Forelimb muscle (tissue), 1 donor: ENCODE measurements around the gene CCN2. TPM values are rescaled to one million over a fixed set of nuclear protein-coding genes. Genes with fewer than 3 reads are reported as not detected.
"Not testable (repeated sequence)": the region's sequence is repeated elsewhere in the genome, so short reads cannot be mapped to it uniquely, and the experiment has no call there.

Experiments used
- DNase-seq: peaks from one replicate; pipeline ENCODE4 v3.0.0-alpha.2; 2013; ENCODE audit warnings: low read depth
- polyA plus RNA-seq: library from polyadenylated mRNA; unstranded; fragments of 120-200 nt; gene quantifications from one replicate; pipeline ENCODE4 v1.2.1, GENCODE V29; 2013; ENCODE audit not compliant: insufficient read length

The CCN2 gene
- polyA plus RNA-seq, 1 donor: 27.2 TPM

DNA sequence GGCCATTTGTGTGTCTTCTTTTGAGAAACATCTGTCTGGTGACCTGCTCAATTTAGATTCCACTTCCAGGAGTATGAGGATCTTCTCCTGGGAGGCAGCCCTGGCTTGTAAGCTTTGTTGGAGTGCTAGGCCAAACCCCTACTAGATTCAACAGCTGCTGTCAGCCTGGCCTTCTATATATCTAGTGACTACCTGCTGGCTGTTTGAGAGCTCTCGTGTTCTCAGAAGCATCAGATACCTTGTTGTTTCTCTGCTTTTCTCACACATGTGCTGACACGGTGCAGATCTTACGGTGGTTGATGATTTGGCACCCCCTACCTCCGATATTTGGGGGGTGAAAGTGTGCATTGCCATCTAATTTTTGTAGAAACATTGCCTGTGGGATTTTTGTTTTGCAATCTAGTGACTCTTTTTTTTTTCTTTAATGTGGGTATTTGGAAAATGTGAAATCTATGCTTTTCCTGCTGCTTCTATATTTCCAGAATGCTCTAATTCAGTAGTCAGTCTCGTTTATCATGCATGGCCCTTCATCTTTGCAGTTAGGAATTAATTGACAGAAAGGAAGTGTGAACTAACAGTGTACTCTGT is 4.7 kb downstream of the CCN2 start:
- DNase-seq: no peak

DNA sequence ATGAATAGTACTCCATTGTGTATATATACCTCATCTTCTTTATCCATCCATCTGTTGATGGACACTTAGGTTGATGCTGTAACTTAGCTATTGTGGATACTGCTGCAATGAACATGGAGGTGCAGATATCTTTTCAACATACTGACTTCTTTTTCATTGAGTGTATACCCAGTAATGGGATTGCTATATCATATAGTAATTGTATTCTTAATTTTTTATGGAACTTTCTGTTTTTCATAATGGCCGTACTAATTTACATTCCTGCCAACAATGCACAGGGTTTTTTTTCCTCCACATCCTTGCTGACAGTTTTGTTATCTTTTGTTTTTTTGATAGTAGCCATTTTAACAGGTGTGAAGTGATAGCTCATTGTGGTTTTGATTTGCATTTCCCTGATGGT is 5.2 kb downstream of the CCN2 start:
- no peak for DNase-seq

DNA sequence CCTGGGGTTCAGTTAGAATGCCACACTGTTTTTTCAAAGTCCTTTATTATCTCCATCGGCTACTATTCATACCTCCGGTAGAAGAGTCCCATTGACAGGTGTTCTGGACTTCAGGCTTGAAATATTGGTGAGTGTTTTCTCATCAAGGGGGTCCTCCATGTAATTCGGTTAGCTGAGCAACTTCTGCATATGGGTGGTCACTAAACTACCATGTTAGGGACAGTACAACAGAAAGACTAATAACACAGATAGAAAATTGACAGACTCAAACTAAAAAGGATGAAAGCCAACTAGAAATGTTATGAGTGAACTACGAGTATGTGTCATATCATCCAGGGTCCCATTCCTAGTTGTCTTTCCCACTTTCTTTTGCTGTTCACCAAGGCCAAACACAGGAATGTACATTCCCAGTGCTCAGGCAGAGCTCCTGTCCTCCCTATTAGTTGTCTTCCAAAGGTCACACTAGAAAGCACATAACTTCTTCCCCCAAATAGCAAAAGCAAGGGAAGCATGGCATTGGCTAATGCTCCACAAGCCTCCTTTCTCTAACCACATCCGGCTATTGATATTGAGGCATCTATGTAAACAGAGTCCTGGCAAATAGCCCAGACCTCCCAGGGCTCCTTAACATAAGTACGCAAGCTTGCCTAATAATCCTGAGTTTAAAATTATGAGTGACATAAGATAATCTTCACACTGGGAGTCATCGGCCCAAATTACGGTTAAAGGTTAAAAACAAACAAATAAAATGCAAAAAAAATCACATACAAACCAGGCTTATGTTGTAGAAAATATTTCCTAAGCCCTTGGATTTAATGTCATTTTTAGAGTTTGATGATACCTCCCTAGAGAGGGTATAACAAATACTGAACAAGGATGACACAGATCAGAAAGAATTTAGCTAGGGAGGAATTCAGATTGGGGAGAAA is 13.2 kb downstream of the CCN2 start:
- no peak for DNase-seq

DNA sequence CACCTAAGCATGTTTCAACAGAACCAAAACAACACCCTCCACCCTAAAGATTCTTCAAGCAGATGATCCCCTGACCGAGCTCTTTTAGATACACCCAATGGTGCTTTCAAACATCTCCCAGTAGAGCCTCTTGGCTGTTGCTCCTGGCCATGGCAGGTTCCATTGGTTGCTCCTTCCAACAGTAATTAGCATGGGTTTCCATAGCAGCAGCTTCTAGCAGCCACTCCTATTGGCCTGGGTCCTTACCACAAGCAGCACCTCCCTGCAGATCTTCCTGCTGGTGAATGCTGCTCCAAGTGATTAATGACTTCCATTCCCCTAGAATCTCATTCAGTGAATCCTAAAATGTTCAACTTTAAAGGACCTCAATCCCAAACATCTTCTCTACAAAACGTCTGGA is 13.9 kb downstream of the CCN2 start:
- no peak for DNase-seq

DNA sequence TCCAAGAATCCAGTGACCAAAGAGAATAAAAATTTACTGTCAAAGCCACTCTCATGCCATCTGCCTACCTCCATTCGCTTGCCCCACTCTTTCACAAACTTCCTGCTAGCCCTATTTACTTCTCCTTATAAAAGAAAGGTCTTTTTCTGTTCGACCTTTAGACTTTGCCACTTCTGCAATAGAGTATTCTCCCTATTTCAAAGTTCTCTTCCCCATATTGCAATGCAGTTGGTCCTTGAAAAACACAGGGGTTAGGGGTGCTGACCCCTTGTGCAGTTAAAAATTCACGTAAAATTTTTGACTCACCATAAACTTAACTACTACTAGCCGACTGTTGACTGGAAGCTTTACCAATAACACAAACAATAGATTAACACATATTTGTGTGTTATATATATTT is 15.0 kb downstream of the CCN2 start:
- no peak for DNase-seq

DNA sequence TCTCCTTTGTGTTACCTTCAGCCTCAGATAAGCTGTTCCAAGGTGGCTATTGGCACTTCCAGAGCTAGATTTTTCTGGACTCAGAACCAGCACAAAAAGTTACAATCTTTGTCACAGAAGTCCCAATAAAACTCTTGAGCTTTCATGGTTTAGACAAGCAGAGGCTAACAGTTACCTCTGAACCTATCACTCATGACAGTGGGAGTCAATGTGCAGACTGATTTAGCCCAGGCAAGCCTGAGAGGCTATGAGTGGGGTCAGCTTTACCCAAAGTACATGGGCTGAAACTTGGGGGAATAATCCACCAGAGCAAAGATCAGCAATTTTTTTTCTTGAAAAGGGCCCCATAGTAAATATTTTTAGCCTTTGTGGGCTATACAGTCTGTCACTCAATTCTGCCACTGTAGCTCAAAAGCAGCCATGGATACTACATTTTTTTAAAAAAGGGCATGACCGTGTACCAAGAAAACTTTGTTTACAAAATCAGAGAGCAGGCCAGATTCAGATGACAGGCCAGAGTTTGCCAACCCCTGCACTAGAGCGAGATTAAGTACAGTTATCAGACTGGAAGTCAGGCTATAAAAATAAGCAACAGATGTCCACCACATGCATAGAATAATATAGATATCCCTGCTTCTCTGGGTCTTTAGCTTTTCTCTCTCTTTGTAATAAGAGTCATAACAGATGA is 20.0 kb downstream of the CCN2 start:
- DNase-seq: no peak

DNA sequence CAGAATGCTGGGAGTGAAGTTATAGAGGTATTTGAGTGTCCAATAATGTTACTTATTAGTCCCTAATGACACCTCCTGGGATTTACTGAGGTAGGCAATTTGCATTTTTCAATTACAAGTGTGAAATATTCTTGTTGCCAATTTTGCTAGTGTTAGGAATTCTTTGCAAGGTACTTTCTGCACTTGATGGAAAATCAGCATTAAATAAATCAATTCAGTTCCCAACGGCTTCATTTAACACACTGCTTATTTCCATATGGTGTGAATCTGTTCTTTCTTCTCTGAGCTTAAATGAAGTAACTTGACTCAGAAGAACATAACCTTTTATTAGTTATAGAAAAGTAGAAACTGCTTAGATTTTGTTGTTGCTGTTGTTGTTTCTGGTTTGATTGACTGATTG is 21.2 kb downstream of the CCN2 start:
- DNase-seq: no peak

DNA sequence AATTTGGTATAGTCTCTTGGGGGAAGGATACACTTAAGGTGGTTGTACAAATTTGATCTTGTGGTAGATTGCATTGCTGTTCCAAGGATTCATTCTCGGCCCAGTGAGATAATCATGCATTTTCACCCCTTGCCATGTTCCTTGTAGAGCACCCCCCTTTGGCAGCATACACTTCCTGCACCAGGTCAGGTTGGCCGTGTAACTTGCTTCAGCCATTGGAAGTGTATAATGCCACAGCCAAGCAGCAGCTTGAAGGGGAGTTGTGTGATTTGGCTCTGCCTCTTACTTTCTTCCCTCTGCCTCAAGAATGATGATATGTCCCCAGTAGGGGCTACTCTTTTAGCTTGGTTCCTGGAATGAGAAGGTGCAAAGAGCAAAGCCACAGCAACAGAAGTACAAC is 21.9 kb downstream of the CCN2 start:
- DNase-seq: no peak

DNA sequence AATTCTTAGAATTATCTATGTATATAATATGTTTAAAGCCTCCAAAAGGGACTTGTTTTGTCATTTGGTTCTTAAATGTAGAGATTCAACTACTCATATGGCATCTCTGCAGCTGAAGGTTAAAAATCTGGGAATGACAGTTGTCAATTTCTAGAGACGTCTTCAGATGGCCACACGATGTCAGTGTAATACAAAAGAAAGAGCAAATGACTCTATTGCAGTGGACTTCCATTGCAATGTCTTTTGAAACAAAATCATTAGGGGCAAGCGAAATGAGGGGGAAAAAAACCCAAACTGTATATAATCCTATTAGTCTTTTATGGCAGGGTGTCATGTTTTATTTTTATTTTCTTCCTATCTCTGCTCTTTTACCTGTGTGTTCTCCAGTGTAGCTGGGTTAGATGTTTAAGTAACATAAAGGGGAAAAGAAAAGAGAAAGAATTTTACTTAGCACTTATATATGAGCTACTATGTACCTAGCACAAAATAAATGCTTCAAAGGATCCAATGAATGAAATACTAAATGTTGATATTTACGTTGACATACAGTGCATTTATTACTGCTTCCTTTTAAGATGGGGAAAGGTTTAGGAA is 26.2 kb downstream of the CCN2 start:
- no peak for DNase-seq

DNA sequence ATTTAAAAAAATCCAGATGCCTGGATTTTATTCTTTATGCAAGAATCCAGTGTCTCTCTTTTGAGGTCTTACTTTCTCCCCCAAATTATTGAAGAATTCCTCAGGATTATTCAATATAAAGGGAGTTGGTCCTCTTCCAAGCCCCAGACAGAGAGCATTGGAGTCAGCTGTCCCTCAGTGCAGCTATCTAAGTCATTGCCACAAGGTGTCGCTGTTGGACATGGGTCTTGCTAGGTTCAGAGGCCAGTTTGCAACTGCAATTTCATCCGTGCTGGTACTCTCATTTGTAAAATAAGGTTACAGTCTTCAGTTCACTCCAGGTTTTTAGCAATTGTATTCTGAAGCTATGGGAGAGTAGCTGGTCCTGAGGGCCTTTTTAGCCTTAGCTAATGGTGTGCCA is 27.8 kb downstream of the CCN2 start:
- DNase-seq: no peak

DNA sequence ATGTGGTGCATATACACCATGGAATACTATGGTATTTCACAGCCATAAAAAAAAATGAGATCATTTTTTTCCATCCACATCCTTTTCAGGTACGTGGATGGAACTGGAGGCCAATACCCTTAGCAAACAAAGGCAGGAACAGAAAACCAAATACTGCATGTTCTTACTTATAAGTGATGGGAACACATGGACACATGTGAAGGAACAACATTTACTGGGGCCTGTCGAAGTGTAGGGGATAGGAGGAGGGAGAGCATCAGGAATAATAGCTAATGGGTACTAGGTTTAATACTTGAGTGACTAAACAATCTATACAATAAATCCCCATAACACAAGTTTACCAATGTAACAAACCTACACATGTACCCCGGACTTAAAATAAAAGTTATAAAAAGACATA is 30.5 kb downstream of the CCN2 start:
- no peak for DNase-seq

DNA sequence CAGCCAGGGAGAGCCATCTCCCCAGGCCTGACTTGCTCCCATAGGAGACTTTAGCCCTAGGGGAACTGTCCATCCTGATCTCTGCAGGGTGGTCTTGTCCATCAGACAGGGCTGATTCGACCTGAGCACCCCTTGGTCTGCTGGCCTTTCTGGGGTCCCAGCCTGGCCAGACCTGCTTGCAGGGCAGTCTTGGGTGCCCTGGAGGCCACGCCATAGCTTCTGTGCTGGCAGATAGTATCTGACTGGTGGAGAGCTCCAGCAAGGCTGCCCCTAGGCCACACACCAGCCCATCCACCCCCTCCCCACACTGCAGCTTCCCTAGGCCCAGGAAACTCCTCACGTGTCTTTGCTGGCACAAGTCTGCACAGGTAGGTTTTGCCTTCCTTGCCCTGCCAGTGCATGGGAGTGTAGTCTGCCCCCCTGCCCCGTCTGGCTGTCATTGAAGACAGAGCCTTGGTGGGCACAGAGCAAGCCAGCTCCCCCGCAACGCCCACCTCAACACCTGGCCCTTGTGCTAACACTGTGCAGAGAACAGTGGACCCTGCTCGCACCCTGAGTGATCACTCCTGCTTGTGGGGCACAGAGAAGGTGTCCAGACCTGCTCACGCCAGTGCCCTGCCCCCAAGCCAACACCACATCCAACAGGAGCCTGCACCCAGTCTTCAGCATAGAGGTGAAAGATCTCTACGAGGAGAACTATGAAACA is 32.4 kb downstream of the CCN2 start:
- DNase-seq: no peak

DNA sequence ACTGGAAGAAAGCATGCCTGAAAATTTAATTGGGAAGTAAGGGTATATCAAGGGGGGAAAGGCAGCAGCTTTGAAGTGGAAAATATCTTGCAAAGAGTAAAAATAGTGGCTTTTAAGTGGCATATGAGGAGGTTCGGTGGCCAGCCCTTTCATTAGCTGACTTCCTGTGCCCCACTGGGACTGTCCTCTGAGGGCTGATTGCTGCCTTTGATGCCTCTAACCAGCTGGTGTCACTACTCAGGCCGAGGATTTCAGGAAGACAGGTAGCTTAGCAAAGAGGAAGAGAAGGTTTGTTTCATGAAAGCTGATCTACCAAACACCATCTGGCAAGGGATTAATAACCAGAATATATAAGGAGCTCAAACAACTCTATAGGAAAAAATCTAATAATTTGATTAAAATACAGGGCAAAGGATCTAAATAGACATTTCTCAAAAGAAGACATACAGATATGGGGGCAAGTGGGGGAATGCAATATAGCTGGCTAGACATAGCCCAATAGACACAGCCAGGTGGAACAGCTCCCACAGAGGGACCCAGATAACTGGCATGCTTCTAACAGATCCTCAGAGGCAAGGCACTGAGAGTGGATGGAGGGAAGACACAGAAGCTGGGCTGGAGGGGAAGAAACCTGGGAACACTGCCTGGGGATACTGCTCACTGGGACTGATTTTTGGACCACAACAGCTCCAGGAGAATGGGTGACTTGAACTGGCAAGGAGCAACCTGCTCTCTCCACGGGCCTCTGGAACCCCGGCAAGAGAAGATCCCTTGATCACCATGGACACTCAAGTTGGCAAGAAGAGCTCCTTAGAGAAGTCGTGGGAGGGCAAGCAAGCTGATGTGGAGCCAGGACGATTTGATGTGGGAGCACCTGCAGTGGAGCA is 33.2 kb downstream of the CCN2 start:
- no peak for DNase-seq

DNA sequence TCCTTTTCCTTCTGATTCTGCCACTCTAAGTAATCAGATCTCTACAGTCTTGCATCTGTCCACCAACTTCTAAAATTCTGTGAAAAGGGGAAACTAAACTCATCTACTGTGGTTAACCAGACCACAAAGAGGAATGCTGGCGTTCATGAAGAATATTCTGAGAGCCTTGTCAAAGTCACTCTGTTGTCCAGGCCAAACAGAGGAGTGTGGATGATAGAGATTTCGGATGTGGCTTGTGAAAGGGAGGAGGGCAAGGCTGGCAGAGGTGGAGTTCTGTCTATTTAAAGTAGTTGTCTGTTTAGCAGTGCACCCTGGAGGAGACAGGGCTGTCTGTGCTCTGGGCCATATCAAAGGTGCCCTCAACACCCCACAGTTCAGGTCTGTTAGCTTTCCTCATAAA is 33.9 kb downstream of the CCN2 start:
- no peak for DNase-seq

DNA sequence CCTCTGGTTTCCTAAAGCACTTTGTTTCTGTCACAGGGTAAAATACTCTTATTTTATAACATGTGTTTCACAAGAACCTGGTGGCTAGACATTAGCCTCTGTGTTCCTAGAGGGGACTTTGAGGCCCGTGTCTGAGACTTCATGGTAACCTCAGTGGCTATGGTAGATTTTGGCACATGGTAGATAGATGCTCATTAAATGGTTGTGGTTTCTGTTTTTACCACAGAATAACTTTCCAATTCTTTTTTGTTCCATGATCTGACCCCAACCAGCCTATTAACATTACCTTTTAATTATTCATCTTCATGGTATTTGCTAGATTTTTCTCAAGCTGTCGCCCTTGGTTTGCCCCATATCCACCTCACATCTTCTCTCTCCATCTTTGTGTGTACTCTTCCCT is 34.3 kb downstream of the CCN2 start:
- no peak for DNase-seq

DNA sequence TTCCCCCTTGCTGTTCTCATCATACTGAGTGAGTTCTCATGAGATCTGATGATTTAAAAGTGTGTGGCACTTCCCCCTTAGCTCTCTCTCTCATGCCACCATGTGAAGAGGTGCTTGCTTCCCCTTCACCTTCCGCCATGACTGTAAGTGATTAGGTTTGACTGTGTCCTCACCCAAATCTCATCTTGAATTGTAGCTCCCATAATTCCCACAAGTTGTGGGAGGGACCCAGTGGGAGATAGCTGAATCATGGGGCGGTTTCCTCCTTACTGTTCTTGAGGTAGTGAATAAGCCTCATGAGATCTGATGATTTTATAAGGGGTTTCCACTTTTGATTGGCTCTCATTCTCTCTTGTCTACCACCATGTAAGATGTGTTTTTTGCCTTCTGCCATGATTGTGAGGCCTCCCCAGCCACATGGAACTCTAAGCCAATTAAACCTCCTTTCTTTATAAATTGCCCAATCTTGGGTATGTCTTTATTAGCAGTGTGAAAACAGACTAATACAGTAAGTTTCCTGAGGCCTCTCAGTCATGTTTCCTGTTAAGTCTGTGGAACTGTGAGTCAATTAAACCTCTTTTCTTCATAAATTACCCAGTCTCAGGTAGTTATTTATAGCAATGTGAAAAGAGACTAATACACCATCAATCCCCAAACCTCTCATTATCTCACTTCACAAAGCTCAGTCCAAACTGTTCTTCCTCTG is 34.9 kb downstream of the CCN2 start:
- DNase-seq: not testable (repeated sequence)

DNA sequence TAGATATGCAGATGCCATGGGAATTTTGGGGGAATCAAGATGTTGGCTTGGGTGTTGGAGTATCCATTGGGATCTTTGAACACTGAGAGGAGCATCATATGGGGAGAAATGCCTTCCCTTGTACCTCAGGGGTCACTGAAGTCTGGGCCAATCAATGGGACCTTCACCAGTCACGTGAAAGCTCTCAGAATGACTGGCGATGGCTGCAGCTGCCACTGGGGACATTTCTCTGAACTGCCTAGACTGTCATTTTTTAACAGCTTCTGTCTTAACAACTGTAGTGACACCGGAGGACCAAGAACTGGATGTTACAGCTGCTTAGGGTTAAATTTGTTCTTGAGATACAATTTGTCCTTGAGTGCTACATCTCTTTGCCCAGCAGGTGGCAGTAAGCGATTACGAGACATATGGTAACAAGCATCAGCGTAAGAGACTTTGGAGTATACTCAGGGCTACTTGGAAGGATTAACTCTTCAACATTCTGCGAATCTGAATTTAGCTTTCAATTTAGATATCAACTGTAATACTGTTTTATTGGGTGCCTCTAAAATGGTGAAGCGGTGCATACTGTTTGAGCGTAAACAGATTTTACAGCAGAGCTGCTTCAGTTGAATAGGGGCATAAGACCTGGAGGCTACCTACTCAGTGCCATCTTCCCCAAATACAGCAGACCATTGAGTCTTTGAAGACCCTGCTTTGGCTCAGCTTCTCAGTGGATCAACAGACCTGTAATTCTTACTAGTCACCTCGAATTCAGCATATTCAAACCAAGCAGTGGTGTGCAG is 36.0 kb downstream of the CCN2 start:
- no peak for DNase-seq

DNA sequence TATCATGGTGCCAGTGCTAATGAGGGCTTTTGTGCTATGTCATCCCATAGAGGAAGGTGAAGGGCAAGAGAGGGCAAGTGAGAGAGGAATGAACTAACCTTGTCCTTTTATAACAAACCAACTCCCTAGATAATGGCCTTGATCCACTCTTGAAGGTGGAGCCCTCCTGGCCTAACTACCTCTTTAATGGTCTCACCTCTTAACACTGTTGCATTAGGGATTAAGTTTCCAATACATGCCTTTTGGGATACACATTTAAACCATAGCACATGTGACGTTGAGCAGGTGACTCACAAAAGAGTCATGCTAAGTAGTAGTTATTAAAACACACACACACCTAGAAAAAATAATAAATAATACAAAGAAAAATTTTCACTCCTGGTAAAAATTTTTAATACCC is 36.9 kb downstream of the CCN2 start:
- DNase-seq: no peak

DNA sequence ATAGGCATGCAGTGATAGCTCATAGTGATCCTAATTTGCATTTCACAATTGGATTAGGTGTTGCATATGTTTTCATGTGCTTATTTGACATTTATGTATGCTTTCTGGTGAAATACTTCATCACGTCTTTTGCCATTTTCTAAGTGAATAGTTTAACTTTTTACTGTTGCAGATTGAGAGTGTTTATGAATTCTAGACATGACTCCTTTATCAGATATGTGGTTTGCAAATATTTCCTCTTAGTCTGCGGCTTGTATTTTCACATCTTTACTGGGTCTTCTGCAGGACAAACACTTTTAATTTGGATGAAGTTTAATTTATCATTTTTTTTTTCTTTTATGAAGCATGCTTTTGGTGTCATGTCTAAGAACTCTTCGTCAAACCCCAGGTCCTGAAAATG is 39.2 kb downstream of the CCN2 start:
- DNase-seq: no peak
